CD4-positive, alpha-beta T cell treated with Interleukin-2 at 100 ng/mL for 4 hours (primary cell): ENCODE results near the gene PHKA2.

Experiments used
- DNase-seq: peaks from one replicate; pipeline ENCODE4 v3.0.0-alpha.2; 2020; ENCODE audit warnings: low spot score

The PHKA2 gene

GRCh38 chrX:18971506-18971905 lies 12.4 kb downstream of the PHKA2 start:
- no peak for DNase-seq

GRCh38 chrX:18970465-18970864 lies 13.4 kb downstream of the PHKA2 start:
- no peak for DNase-seq

GRCh38 chrX:18966624-18967023 lies 17.3 kb downstream of the PHKA2 start:
- no peak for DNase-seq

GRCh38 chrX:18964901-18965300 lies 19.0 kb downstream of the PHKA2 start:
- no peak for DNase-seq

- DNase-seq = no peak
Observed at GRCh38 chrX:18964026-18964425, 19.9 kb downstream of the PHKA2 start.

- no peak for DNase-seq
Observed at GRCh38 chrX:18962329-18962728, 21.6 kb downstream of the PHKA2 start.

GRCh38 chrX:18961686-18962085 lies 22.2 kb downstream of the PHKA2 start:
- DNase-seq = no peak

- no peak for DNase-seq
Observed at GRCh38 chrX:18956303-18957032, 27.4 kb downstream of the PHKA2 start.

- DNase-seq = no peak
Observed at GRCh38 chrX:18955676-18956075, 28.2 kb downstream of the PHKA2 start.

GRCh38 chrX:18951032-18951431 lies 32.9 kb downstream of the PHKA2 start:
- no peak for DNase-seq

GRCh38 chrX:18949944-18950301 lies 34.0 kb downstream of the PHKA2 start:
- DNase-seq = no peak

GRCh38 chrX:18949291-18949943 lies 34.5 kb downstream of the PHKA2 start:
- no peak for DNase-seq

GRCh38 chrX:18946611-18947010 lies 37.3 kb downstream of the PHKA2 start:
- DNase-seq = no peak

GRCh38 chrX:18946157-18946556 lies 37.8 kb downstream of the PHKA2 start:
- DNase-seq = no peak

GRCh38 chrX:18945483-18945882 lies 38.4 kb downstream of the PHKA2 start:
- no peak for DNase-seq

- DNase-seq = no peak
Observed at GRCh38 chrX:18944482-18944881, 39.4 kb downstream of the PHKA2 start.

GRCh38 chrX:18941896-18942295 lies 42.0 kb downstream of the PHKA2 start:
- no peak for DNase-seq

- no peak for DNase-seq
Observed at GRCh38 chrX:18938710-18939109, 45.2 kb downstream of the PHKA2 start.

GRCh38 chrX:18937173-18937572 lies 46.7 kb downstream of the PHKA2 start:
- no peak for DNase-seq

- DNase-seq = no peak
Observed at GRCh38 chrX:18935893-18936292, 48.0 kb downstream of the PHKA2 start.

- no peak for DNase-seq
Observed at GRCh38 chrX:18934708-18935107, 49.2 kb downstream of the PHKA2 start.

- DNase-seq = no peak
Observed at GRCh38 chrX:18933617-18934016, 50.3 kb downstream of the PHKA2 start.

GRCh38 chrX:18931972-18932371 lies 51.9 kb downstream of the PHKA2 start:
- DNase-seq = no peak

- no peak for DNase-seq
Observed at GRCh38 chrX:18929775-18930174, 54.1 kb downstream of the PHKA2 start.
